Neuronal stem cell (in vitro differentiated cells): ENCODE measurements around the gene SYNE1.

ENCODE experiments used
- DNase-seq: peaks from one replicate; pipeline ENCODE4 v3.0.0-alpha.2; 2013; ENCODE audit warnings: low spot score
- H2AFZ ChIP-seq: one replicate; pipeline ENCODE4 v1.6.1; 2013; ENCODE audit warnings: mild to moderate bottlenecking, low read length, inconsistent platforms
- H2AK5ac ChIP-seq: 2 replicates; pipeline ENCODE4 v1.6.1; 2013; ENCODE audit warnings: low read depth, mild to moderate bottlenecking, inconsistent platforms, low read length, moderate library complexity, mixed read lengths
- H2BK120ac ChIP-seq: 2 replicates; pipeline ENCODE4 v1.6.1; 2013; ENCODE audit warnings: low read depth, mild to moderate bottlenecking, inconsistent platforms, low read length, moderate library complexity, mixed read lengths
- H2BK12ac ChIP-seq: one replicate; pipeline ENCODE4 v1.6.1; 2013; ENCODE audit warnings: low read length, inconsistent platforms
- H2BK15ac ChIP-seq: 2 replicates; pipeline ENCODE4 v1.6.1; 2013; ENCODE audit warnings: mild to moderate bottlenecking, low read length, inconsistent platforms, mixed read lengths
- H2BK5ac ChIP-seq: one replicate; pipeline ENCODE4 v1.6.1; 2013; ENCODE audit warnings: inconsistent platforms, mild to moderate bottlenecking, low read length, moderate library complexity
- H3K14ac ChIP-seq: one replicate; pipeline ENCODE4 v1.6.1; 2013; ENCODE audit warnings: low read length, inconsistent platforms
- H3K18ac ChIP-seq: 2 replicates; pipeline ENCODE4 v1.6.1; 2013; ENCODE audit warnings: low read length, inconsistent platforms
- H3K23ac ChIP-seq: 2 replicates; pipeline ENCODE4 v1.6.1; 2013; ENCODE audit warnings: low read depth, mild to moderate bottlenecking, mixed read lengths, low read length, inconsistent platforms; ENCODE audit not compliant: poor library complexity
- H3K27ac ChIP-seq: replicated peaks from 3 replicates; pipeline ENCODE4 v1.5.1; 2013; ENCODE audit warnings: low read length, inconsistent platforms
- H3K27me3 ChIP-seq, 3 experiments: 2 replicates each; pipeline ENCODE4 v1.6.1; 2013; ENCODE audit warnings: low read length in 3 of 3, mild to moderate bottlenecking in 2 of 3, inconsistent platforms in 1 of 3, low read depth in 1 of 3, mixed read lengths in 1 of 3, moderate library complexity in 1 of 3; ENCODE audit not compliant: control insufficient read depth in 3 of 3, insufficient read depth in 3 of 3
- H3K36me3 ChIP-seq, 2 donors: replicated peaks in 1 of 2; 2 replicates each; pipeline ENCODE4 v1.6.1; 2013; ENCODE audit warnings: low read length in 2 of 2; ENCODE audit not compliant: control insufficient read depth in 2 of 2, insufficient read depth in 2 of 2
- H3K4ac ChIP-seq: 2 replicates; pipeline ENCODE4 v1.6.1; 2013; ENCODE audit warnings: inconsistent platforms, mild to moderate bottlenecking, low read length, moderate library complexity
- H3K4me1 ChIP-seq, 2 donors: 1 replicate in 1 of 2; 2 replicates in 1 of 2; pipeline ENCODE4 v1.6.1; 2013; ENCODE audit warnings: low read length in 2 of 2, low read depth in 1 of 2; ENCODE audit not compliant: control insufficient read depth in 2 of 2, insufficient read depth in 1 of 2
- H3K4me2 ChIP-seq: one replicate; pipeline ENCODE4 v1.6.1; 2013; ENCODE audit warnings: mild to moderate bottlenecking, low read length, inconsistent platforms; ENCODE audit not compliant: insufficient read depth, poor library complexity, severe bottlenecking
- H3K4me3 ChIP-seq, 2 donors: 2 replicates each; pipeline ENCODE4 v1.5.1; 2013; ENCODE audit warnings: low read length in 2 of 2, mild to moderate bottlenecking in 2 of 2, inconsistent platforms in 1 of 2, moderate library complexity in 1 of 2
- H3K79me1 ChIP-seq: one replicate; pipeline ENCODE4 v1.6.1; 2013; ENCODE audit warnings: low read depth, mild to moderate bottlenecking, inconsistent platforms, low read length, moderate library complexity
- H3K9ac ChIP-seq: one replicate; pipeline ENCODE4 v1.6.1; 2013; ENCODE audit warnings: mild to moderate bottlenecking, low read depth, low read length, inconsistent platforms; ENCODE audit not compliant: poor library complexity
- H3K9me3 ChIP-seq, 2 donors: replicated peaks in 1 of 2; 2 replicates each; pipeline versions ENCODE3 to v1.6.1; 2013; ENCODE audit warnings: low read length in 2 of 2, mild to moderate bottlenecking in 2 of 2, inconsistent platforms in 1 of 2, low read depth in 1 of 2, mixed read lengths in 1 of 2, moderate library complexity in 1 of 2; ENCODE audit not compliant: control insufficient read depth in 2 of 2, insufficient read depth in 1 of 2
- H4K8ac ChIP-seq: one replicate; pipeline ENCODE4 v1.6.1; 2013; ENCODE audit warnings: low read depth, mild to moderate bottlenecking, inconsistent platforms, low read length, moderate library complexity
- H4K91ac ChIP-seq: one replicate; pipeline ENCODE4 v1.6.1; 2013; ENCODE audit warnings: low read length, low read depth, mild to moderate bottlenecking, inconsistent platforms; ENCODE audit not compliant: poor library complexity
- WGBS, 2 donors: extraction: QIAGEN DNeasy Blood & Tissue Kit; methylation state at CpG; one replicate each; pipeline ENCODE4 v1.1.7; 2013; ENCODE audit warnings: missing lambda C conversion rate in 2 of 2, mixed read lengths in 1 of 2; ENCODE audit not compliant: insufficient read length in 2 of 2, insufficient replicate concordance in 1 of 2; ENCODE audit errors: extremely low coverage in 2 of 2; 5-methylcytosine and 5-hydroxymethylcytosine counted together

SYNE1 gene

DNA sequence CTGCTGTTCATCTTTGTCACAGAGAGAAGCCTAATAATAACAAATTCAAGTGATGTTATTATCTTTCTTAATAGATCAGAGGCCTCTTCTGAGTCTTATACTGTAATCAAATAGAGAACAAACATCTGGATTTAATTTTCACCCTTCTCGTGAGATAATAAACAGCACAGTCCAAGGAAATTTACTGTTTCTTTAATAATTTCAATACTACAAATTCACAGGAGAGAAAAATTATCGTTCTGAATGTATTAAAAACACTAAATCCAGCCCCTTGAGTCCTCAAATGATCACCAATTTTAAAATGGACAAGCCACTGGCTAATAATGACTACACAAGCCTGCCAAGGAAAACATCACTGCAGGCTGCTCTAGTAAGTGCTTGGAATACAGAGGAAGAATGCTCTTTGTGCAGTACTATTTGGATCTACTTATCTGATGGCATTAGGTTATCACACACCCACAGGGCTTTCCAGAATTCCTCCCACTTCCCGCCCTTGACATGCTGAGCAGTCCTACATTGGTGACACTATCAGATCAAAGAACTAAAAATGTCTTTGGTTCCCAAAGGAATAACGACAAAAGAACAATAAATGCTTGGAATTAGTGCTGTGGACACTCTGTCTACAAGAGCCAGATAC lies 38.1 kb downstream of the SYNE1 start:
- Histone ChIP-seq H3K9me3 (no peaks in the 10 kb centered on the region), H2BK120ac (no peak overlapping the region), H2BK5ac (no peak overlapping the region), H2AFZ (no peak overlapping the region), H2AK5ac (no peak overlapping the region), H3K18ac (no peak overlapping the region), H3K36me3 (no peaks in the 10 kb centered on the region), H3K79me1 (no peaks in the 10 kb centered on the region), H3K4me1 (no peaks in the 10 kb centered on the region), H3K4me2 (no peak overlapping the region), H2BK15ac (no peak overlapping the region), H3K23ac (no peak overlapping the region), H3K27me3 (no peaks in the 10 kb centered on the region), H3K4me3 (no peak overlapping the region), H3K4ac (no peak overlapping the region), H3K9ac (no peak overlapping the region), H4K8ac (no peak overlapping the region), H3K27ac (no peak overlapping the region), H3K14ac (no peak overlapping the region), H4K91ac (no peak overlapping the region), H2BK12ac (no peak overlapping the region)
- no CpG with 5 or more reads among the region's 4 CpGs for WGBS, 2 donors
- no peak for DNase-seq

DNA sequence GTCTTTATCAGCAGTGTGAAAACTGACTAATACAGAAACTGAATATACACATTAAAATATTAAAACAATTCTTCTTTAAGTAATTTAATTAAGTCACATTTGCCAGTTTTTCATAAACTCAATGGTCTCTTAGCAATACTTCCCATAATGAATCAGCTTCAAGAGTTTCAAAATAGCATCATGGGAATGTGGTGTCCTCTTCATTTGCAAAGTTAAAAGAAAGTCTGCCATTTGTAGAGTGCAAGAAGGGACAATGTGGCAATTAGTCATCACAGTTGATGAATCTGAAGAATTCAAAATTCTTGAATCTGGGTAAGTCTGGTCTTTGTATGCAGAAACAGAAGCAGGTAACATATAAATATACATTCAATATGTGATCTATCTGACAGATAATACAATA lies 38.7 kb downstream of the SYNE1 start:
- Histone ChIP-seq H3K23ac (no peak overlapping the region), H3K4ac (no peak overlapping the region), H3K9me3 (no peaks in the 10 kb centered on the region), H3K27ac (no peak overlapping the region), H2BK120ac (no peak overlapping the region), H2BK12ac (no peak overlapping the region), H2AK5ac (no peak overlapping the region), H3K4me2 (no peak overlapping the region), H3K27me3 (no peaks in the 10 kb centered on the region), H4K91ac (no peak overlapping the region), H3K18ac (no peak overlapping the region), H4K8ac (no peak overlapping the region), H2BK5ac (no peak overlapping the region), H3K79me1 (no peaks in the 10 kb centered on the region), H3K4me3 (no peak overlapping the region), H2BK15ac (no peak overlapping the region), H3K14ac (no peak overlapping the region), H3K36me3 (no peaks in the 10 kb centered on the region), H2AFZ (no peak overlapping the region), H3K9ac (no peak overlapping the region), H3K4me1 (no peaks in the 10 kb centered on the region)
- no peak for DNase-seq

DNA sequence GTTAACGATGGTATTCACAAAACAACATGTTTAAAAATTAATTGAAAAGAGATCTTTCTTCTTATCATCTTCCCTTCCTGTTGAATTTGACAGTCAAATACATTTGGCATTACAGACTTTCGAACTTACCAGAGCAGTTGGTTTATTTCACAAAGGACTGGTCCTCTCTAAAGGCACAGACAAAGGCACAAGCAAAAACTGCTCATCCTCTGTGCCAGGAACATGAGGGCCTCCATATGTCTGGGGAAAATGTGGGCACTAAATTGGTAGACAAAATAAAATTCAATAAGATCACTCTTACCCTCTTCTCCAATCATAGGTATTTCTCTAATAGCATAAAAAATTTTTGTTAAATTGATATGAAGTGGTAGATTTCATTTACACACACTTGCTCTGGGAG lies 40.4 kb downstream of the SYNE1 start:
- no peak overlapping the region for H3K14ac ChIP-seq
- no peak overlapping the region for H2BK12ac ChIP-seq
- no peak overlapping the region for H3K23ac ChIP-seq
- H2AK5ac ChIP-seq, result no peak overlapping the region
- no peak overlapping the region for H3K9ac ChIP-seq
- no peak overlapping the region for H4K91ac ChIP-seq
- H3K79me1 ChIP-seq, result no peaks in the 10 kb centered on the region
- H3K27ac ChIP-seq, result no peak overlapping the region
- no peak overlapping the region for H2BK15ac ChIP-seq
- H3K36me3 ChIP-seq, result no peaks in the 10 kb centered on the region
- H2BK5ac ChIP-seq, result no peak overlapping the region
- no peaks in the 10 kb centered on the region for H3K27me3 ChIP-seq
- no peak overlapping the region for H3K4me2 ChIP-seq
- H3K4ac ChIP-seq, result no peak overlapping the region
- no peaks in the 10 kb centered on the region for H3K9me3 ChIP-seq
- H2AFZ ChIP-seq, result no peak overlapping the region
- H2BK120ac ChIP-seq, result no peak overlapping the region
- no peak overlapping the region for H3K4me3 ChIP-seq
- H4K8ac ChIP-seq, result no peak overlapping the region
- DNase-seq, result no peak
- WGBS, 2 donors, result no CpG with 5 or more reads among the region's 2 CpGs
- no peak overlapping the region for H3K18ac ChIP-seq
- H3K4me1 ChIP-seq, result no peaks in the 10 kb centered on the region

DNA sequence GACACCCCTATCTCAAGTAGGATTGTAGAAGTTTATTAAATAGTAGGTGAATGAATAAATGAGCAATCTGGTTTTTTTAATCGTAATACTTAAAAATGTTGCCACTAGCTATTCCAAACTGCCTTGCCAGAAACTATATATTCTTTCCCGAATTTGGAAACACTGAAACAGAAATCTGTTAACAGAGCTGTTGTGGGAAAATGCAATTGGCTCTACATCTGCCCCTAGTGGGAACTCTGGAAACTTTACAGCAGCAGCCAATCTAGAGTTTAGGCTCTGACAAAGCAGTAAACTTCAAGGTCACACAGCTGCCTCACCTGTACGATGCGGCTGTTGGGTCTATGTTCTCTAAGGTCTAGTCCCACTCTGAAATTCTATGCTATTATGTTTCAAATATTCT lies 41.7 kb downstream of the SYNE1 start:
- Histone ChIP-seq H3K27ac (no peak overlapping the region), H2BK5ac (no peak overlapping the region), H4K8ac (no peak overlapping the region), H3K18ac (no peak overlapping the region), H3K23ac (no peak overlapping the region), H3K9ac (no peak overlapping the region), H3K4me2 (no peak overlapping the region), H2BK12ac (no peak overlapping the region), H3K4ac (no peak overlapping the region), H2AK5ac (no peak overlapping the region), H2AFZ (no peak overlapping the region), H3K4me1 (no peaks in the 10 kb centered on the region), H3K14ac (no peak overlapping the region), H3K27me3 (no peaks in the 10 kb centered on the region), H3K9me3 (no peaks in the 10 kb centered on the region), H2BK120ac (no peak overlapping the region), H3K79me1 (no peaks in the 10 kb centered on the region), H2BK15ac (no peak overlapping the region), H4K91ac (no peak overlapping the region), H3K36me3 (no peaks in the 10 kb centered on the region), H3K4me3 (no peak overlapping the region)
- DNase-seq, result no peak
- no CpG with 5 or more reads among the region's 4 CpGs for WGBS, 2 donors
